Measurements from ENCODE around the gene NCLN. TPM values are rescaled to one million over a fixed set of nuclear protein-coding genes. Genes with fewer than 3 reads are reported as not detected.
"Not testable (repeated sequence)": the region's sequence is repeated elsewhere in the genome, so short reads cannot be mapped to it uniquely, and the experiment has no call there.

Gene NCLN
- total RNA-seq, 1 donor from 2014 or later: 12.2 TPM

GRCh38 chr19:3171894-3172672 lies 13.6 kb upstream of the NCLN start:
- H3F3A ChIP-seq (ENCODE audit: low read depth): no peaks in the 10 kb centered on the region
- no peak overlapping the region for H3K27ac ChIP-seq
- no peaks in the 10 kb centered on the region for H4K20me1 ChIP-seq (ENCODE audit: low read depth)
- no peak overlapping the region for H3K4me2 ChIP-seq
- H3K9me3 Mint-ChIP-seq: no peaks in the 10 kb centered on the region
- peaks cover 6% of the 10 kb centered on the region for H3K27me3 Mint-ChIP-seq (ENCODE audit: insufficient read depth, low read depth)
- H3K9ac ChIP-seq: no peak overlapping the region
- H3K4me3 Mint-ChIP-seq: no peak overlapping the region
- no peaks in the 10 kb centered on the region for H3K27me3 ChIP-seq
- H3K4me3 ChIP-seq: no peak overlapping the region
- H3K79me2 ChIP-seq (ENCODE audit: low read depth): no peaks in the 10 kb centered on the region
- H3K36me3 Mint-ChIP-seq: no peaks in the 10 kb centered on the region
- no peaks in the 10 kb centered on the region for H3K36me3 ChIP-seq
- H3K4me1 Mint-ChIP-seq: peaks cover 4% of the 10 kb centered on the region
- H2AFZ ChIP-seq (replicated peaks): no peak overlapping the region
- DNase-seq (ENCODE audit: low spot score): no peak
- no peaks in the 10 kb centered on the region for H3K9me3 ChIP-seq (ENCODE audit: low read depth)
- TF ChIP-seq CTCF (IDR thresholded peaks at IDR 0.05) (no peak), EZH2phosphoT487 (IDR thresholded peaks at IDR 0.05) (no peak), EZH2 (IDR thresholded peaks at IDR 0.05) (no peak)
- H3K4me1 ChIP-seq: no peaks in the 10 kb centered on the region
- H3K27ac Mint-ChIP-seq: no peak overlapping the region

- not testable (repeated sequence) for H3K27me3 Mint-ChIP-seq (ENCODE audit: insufficient read depth, low read depth); H3K4me3 ChIP-seq; H3K27me3 ChIP-seq; H3K79me2 ChIP-seq (ENCODE audit: low read depth); H3K9ac ChIP-seq; DNase-seq (ENCODE audit: low spot score); H3K4me1 Mint-ChIP-seq; H4K20me1 ChIP-seq (ENCODE audit: low read depth); H3K4me1 ChIP-seq; H2AFZ ChIP-seq (replicated peaks); H3K27ac Mint-ChIP-seq; H3K4me3 Mint-ChIP-seq; H3K36me3 ChIP-seq; H3F3A ChIP-seq (ENCODE audit: low read depth); H3K27ac ChIP-seq; H3K9me3 Mint-ChIP-seq; H3K36me3 Mint-ChIP-seq; H3K9me3 ChIP-seq (ENCODE audit: low read depth); H3K4me2 ChIP-seq
These were observed 13.1 kb upstream of the NCLN start for GRCh38 chr19:3172673-3173000.

GRCh38 chr19:3175781-3176714 lies 9.7 kb upstream of the NCLN start:
- TF ChIP-seq CTCF (IDR thresholded peaks at IDR 0.05): no peak
- no peak for TF ChIP-seq EZH2 (IDR thresholded peaks at IDR 0.05)
- no peak for TF ChIP-seq EZH2phosphoT487 (IDR thresholded peaks at IDR 0.05)
- no peaks in the 10 kb centered on the region for H3K36me3 ChIP-seq

More at GRCh38 chr19:3175781-3176714, 9.7 kb upstream of the NCLN start:
- no peak overlapping the region for H3K4me3 ChIP-seq
- H3K79me2 ChIP-seq (ENCODE audit: low read depth): no peaks in the 10 kb centered on the region
- DNase-seq (ENCODE audit: low spot score): no peak
- no peaks in the 10 kb centered on the region for H3F3A ChIP-seq (ENCODE audit: low read depth)
- no peaks in the 10 kb centered on the region for H3K9me3 ChIP-seq (ENCODE audit: low read depth)
- H3K27me3 Mint-ChIP-seq (ENCODE audit: insufficient read depth, low read depth): peaks cover 2% of the 10 kb centered on the region
- no peak overlapping the region for H3K4me2 ChIP-seq
- no peaks in the 10 kb centered on the region for H4K20me1 ChIP-seq (ENCODE audit: low read depth)
- H2AFZ ChIP-seq (replicated peaks): no peak overlapping the region
- no peaks in the 10 kb centered on the region for H3K4me1 Mint-ChIP-seq
- H3K9ac ChIP-seq: no peak overlapping the region
- no peaks in the 10 kb centered on the region for H3K9me3 Mint-ChIP-seq
- no peak overlapping the region for H3K27ac Mint-ChIP-seq
- H3K4me1 ChIP-seq: no peaks in the 10 kb centered on the region
- H3K27ac ChIP-seq: no peak overlapping the region
- H3K27me3 ChIP-seq: no peaks in the 10 kb centered on the region
- no peak overlapping the region for H3K4me3 Mint-ChIP-seq
- no peaks in the 10 kb centered on the region for H3K36me3 Mint-ChIP-seq

Measured in neural progenitor cell (in vitro differentiated cells).